Measurements from ENCODE around the gene RGMB. TPM values are rescaled to one million over a fixed set of nuclear protein-coding genes. Genes with fewer than 3 reads are reported as not detected.

The RGMB gene
- total RNA-seq, 3 donors from 2014 or later (not counting 1 experiment from before 2014, with no cell fraction given), result 0.35 to 1.5 (median 0.86) TPM

DNA sequence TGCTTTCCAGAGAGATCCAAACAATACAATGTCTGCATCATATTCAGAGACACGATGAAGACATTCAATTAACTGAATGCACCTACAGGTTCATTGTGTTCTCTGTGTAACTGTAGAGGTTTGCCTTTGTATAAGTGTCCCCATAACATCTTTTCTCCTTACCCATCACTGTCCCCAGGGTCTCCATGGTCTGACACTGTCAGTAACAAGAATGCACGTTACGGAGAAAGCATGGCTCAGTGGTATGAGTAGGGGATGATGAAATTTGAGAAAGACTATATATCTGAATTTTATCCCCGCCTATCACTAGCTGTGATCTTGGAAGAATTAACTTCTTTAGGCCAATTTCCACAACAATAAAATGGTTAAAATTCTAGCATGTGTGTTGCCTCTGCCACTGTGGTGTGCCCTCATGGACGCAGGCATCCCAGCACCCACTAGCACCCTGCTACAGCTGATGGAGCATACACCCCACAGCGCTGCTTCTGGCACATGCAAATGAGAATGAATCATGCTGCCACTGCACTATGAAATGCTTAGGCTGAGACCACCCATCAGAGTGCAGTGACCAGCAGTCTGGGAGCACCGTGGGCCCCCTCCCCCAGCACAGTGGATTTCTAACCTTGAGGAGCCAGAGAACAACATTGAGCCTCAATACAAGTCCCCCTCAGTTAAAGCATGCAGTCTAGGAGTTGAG lies 54.3 kb downstream of the RGMB start:
- no peaks in the 10 kb centered on the region for H3K9me3 Mint-ChIP-seq
- intact Hi-C loops (cut with micrococcal nuclease), result no loop called here
- Histone ChIP-seq H3K9me3 (ENCODE audit: control insufficient read depth, insufficient read depth, low read length) (no peaks in the 10 kb centered on the region), H3K4me3 (ENCODE audit: low read length) (no peak overlapping the region), H3K4me1 (ENCODE audit: control insufficient read depth, insufficient read depth, low read length) (no peaks in the 10 kb centered on the region), H3K36me3 (ENCODE audit: control insufficient read depth, insufficient read depth, low read length) (no peaks in the 10 kb centered on the region), H3K27ac (ENCODE audit: low read length) (no peak overlapping the region), H3K27me3 (ENCODE audit: control insufficient read depth, insufficient read depth, low read length) (no peaks in the 10 kb centered on the region)
- no peaks in the 10 kb centered on the region for H3K36me3 Mint-ChIP-seq
- ATAC-seq (no peak), DNase-seq (no peak)
- no peaks in the 10 kb centered on the region for H3K4me1 Mint-ChIP-seq
- H3K4me3 Mint-ChIP-seq, result no peak overlapping the region
- H3K27me3 Mint-ChIP-seq (ENCODE audit: low read depth in 2 of 2), result no peaks in the 10 kb centered on the region
- no peak overlapping the region for H3K27ac Mint-ChIP-seq
- TF ChIP-seq, protein P1, sequence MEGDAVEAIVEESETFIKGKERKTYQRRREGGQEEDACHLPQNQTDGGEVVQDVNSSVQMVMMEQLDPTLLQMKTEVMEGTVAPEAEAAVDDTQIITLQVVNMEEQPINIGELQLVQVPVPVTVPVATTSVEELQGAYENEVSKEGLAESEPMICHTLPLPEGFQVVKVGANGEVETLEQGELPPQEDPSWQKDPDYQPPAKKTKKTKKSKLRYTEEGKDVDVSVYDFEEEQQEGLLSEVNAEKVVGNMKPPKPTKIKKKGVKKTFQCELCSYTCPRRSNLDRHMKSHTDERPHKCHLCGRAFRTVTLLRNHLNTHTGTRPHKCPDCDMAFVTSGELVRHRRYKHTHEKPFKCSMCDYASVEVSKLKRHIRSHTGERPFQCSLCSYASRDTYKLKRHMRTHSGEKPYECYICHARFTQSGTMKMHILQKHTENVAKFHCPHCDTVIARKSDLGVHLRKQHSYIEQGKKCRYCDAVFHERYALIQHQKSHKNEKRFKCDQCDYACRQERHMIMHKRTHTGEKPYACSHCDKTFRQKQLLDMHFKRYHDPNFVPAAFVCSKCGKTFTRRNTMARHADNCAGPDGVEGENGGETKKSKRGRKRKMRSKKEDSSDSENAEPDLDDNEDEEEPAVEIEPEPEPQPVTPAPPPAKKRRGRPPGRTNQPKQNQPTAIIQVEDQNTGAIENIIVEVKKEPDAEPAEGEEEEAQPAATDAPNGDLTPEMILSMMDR (IDR thresholded peaks at IDR 0.05), result no peak
- WGBS (ENCODE audit: insufficient coverage), result 79% methylated on average over 3 of the region's 7 CpGs

DNA sequence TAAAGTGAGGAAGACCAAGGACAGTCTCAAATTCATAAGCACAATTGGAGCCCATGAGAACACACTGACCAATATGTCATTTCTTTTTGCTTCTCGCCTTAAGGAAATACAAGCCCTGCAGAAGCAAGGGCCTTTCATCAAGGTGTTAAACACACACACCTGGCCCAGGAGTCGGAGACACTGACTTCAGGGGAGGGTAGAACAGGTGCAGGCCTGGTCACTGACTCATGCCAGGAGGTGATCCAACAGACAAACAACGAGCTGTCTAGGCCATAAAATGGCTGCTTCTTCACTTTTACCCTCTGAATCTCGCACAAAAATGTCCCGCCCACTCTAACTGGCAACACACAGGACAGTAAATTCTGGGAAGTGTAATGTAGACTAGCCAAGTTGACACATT lies 62.7 kb downstream of the RGMB start:
- 87% methylated on average over 5 of the region's 5 CpGs for WGBS (ENCODE audit: insufficient coverage)
- Histone ChIP-seq H3K4me1 (ENCODE audit: control insufficient read depth, insufficient read depth, low read length) (no peaks in the 10 kb centered on the region), H3K27me3 (ENCODE audit: control insufficient read depth, insufficient read depth, low read length) (no peaks in the 10 kb centered on the region), H3K9me3 (ENCODE audit: control insufficient read depth, insufficient read depth, low read length) (no peaks in the 10 kb centered on the region), H3K4me3 (ENCODE audit: low read length) (no peak overlapping the region), H3K27ac (ENCODE audit: low read length) (no peak overlapping the region), H3K36me3 (ENCODE audit: control insufficient read depth, insufficient read depth, low read length) (no peaks in the 10 kb centered on the region)
- no peak for DNase-seq
- ATAC-seq, result no peak
- Mint-ChIP-seq H3K4me1 (peaks cover 4 to 5% of the 10 kb centered on the region in 2 donors), H3K9me3 (no peaks in the 10 kb centered on the region), H3K27ac (no peak overlapping the region), H3K27me3 (ENCODE audit: low read depth in 2 of 2) (no peaks in the 10 kb centered on the region), H3K36me3 (no peaks in the 10 kb centered on the region), H3K4me3 (no peak overlapping the region)
- intact Hi-C loops (cut with micrococcal nuclease), result no loop called here
- TF ChIP-seq, protein P1 (IDR thresholded peaks at IDR 0.05), result no peak

DNA sequence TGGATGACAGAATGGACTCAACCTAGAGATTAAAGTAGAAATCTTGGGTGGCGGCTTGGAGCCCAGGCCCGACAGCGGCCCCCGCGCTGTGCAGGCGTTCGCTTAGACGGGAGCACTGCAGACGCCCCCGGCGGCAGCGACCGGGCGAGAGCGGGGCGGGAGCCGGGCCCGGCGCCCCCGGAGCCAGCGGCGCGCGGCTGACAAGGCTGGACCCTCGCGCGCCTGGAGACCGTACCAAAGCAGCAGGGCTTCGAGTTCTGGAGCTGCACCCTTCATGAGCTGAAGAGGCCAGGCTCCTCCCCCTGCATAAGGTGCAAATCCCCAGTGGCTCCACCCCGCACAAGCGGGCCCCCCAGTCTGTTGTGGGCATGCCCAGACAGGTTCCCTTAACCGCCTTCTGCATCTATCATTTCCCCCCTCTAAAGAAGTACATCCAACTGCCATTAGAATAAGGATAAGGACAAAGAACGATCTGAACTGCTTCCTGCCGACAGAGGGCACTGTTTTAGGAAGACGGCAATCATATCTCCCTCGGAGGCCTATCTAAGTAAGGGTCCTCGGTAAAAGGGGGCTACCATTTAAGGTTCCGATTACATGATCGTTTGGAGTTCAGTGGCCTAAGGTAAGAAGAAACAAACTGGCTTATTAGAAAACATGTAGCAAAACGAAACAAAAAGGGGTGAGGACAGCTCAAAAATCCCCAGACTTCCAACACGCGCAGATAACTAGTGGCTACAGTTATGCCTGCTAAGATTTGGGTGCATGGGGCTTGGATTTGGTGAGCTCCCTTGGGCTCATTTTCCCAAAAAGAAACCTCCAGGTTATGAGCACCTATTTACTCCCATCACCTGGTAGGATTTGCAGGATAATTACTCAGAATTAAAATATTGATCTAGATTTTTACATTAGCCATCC lies 66.3 kb downstream of the RGMB start:
- Mint-ChIP-seq H3K27ac (no peak overlapping the region), H3K4me1 (peaks cover 4 to 5% of the 10 kb centered on the region in 2 donors), H3K27me3 (ENCODE audit: low read depth in 2 of 2) (no peaks in the 10 kb centered on the region), H3K36me3 (no peaks in the 10 kb centered on the region), H3K4me3 (peak overlapping the region; percentile 72), H3K9me3 (no peaks in the 10 kb centered on the region)
- Histone ChIP-seq H3K36me3 (ENCODE audit: control insufficient read depth, insufficient read depth, low read length) (no peaks in the 10 kb centered on the region), H3K4me3 (ENCODE audit: low read length) (no peak overlapping the region), H3K27me3 (ENCODE audit: control insufficient read depth, insufficient read depth, low read length) (no peaks in the 10 kb centered on the region), H3K4me1 (ENCODE audit: control insufficient read depth, insufficient read depth, low read length) (no peaks in the 10 kb centered on the region), H3K27ac (ENCODE audit: low read length) (no peak overlapping the region), H3K9me3 (ENCODE audit: control insufficient read depth, insufficient read depth, low read length) (peaks cover 7% of the 10 kb centered on the region)
- peak in 2 of 3 donors; percentile 24 to 62 for ATAC-seq
- intact Hi-C loops (cut with micrococcal nuclease), result no loop called here
- peak in 1 of 2 donors; percentile 37 for DNase-seq
- TF ChIP-seq, protein P1 (IDR thresholded peaks at IDR 0.05), result peak; percentile 46
- 64% methylated on average over 42 of the region's 42 CpGs for WGBS (ENCODE audit: insufficient coverage)
